HG02981 (cell line): ENCODE data around the gene TUSC2.

ENCODE experiments used
- ATAC-seq: cut with Tn5 transposase; IDR thresholded peaks from one replicate; pipeline ENCODE4 v1.9.1; 2021; ENCODE audit warnings: mild to moderate bottlenecking, moderate library complexity; ENCODE audit not compliant: unreplicated experiment

TUSC2 gene

GRCh38 chr3:50337175-50337861 is 9.3 kb upstream of the TUSC2 start:
- peak; percentile 67 for ATAC-seq

- ATAC-seq, result peak; percentile 26
These were observed 8.6 kb upstream of the TUSC2 start for GRCh38 chr3:50336452-50337174.

- no peak for ATAC-seq
These were observed 6.5 kb upstream of the TUSC2 start for GRCh38 chr3:50334339-50335075.

- ATAC-seq, result no peak
These were observed 5.8 kb upstream of the TUSC2 start for GRCh38 chr3:50333744-50334328.

GRCh38 chr3:50331364-50331907 is 3.4 kb upstream of the TUSC2 start:
- ATAC-seq, result no peak

- no peak for ATAC-seq
These were observed 2.3 kb upstream of the TUSC2 start for GRCh38 chr3:50330330-50330729.

- no peak for ATAC-seq
These were observed 894 bp downstream of the TUSC2 start for GRCh38 chr3:50327129-50327528.

GRCh38 chr3:50326182-50326541 is 1.9 kb downstream of the TUSC2 start:
- ATAC-seq, result no peak

GRCh38 chr3:50325497-50326181 is 2.4 kb downstream of the TUSC2 start:
- ATAC-seq, result no peak

- no peak for ATAC-seq
These were observed 2.9 kb downstream of the TUSC2 start for GRCh38 chr3:50325113-50325480.

GRCh38 chr3:50324351-50325112 is 3.5 kb downstream of the TUSC2 start:
- no peak for ATAC-seq

- no peak for ATAC-seq
These were observed 4.3 kb downstream of the TUSC2 start for GRCh38 chr3:50323614-50324199.

- ATAC-seq, result no peak
These were observed 4.9 kb downstream of the TUSC2 start for GRCh38 chr3:50323092-50323600.

- ATAC-seq, result no peak
These were observed 5.5 kb downstream of the TUSC2 start, which contains the start of gene HYAL2 for GRCh38 chr3:50322386-50323091. Gene HYAL2, minus strand, starts transcription at chr3:50322745. Its CDS starts 2,256 bp downstream, at chr3:50320489.

GRCh38 chr3:50322115-50322385 is 6.0 kb downstream of the TUSC2 start:
- no peak for ATAC-seq

- ATAC-seq, result peak; percentile 78
These were observed 6.5 kb downstream of the TUSC2 start for GRCh38 chr3:50321336-50322114.

GRCh38 chr3:50320853-50321335 is 7.1 kb downstream of the TUSC2 start:
- ATAC-seq, result peak; percentile 36
